HuH-7.5 (cell line): ENCODE results near the gene ACTL8.

Experiments
- DNase-seq: peaks from one replicate; pipeline ENCODE4 v3.0.0; 2011; ENCODE audit warnings: low spot score

ACTL8 gene

GRCh38 chr1:17875882-17876280 lies 120.7 kb downstream of the ACTL8 start:
- no peak for DNase-seq
